Activated naive CD8-positive, alpha-beta T cell (primary cell): ENCODE data around the gene DNAJC16.
A peak's percentile ranks its signal among the peaks of the same experiment; 100 is the strongest.
"Not testable (repeated sequence)": the region's sequence is repeated elsewhere in the genome, so short reads cannot be mapped to it uniquely, and the experiment has no call there.

Experiments
- H3K27ac Mint-ChIP-seq: one replicate; pipeline ENCODE4 v1.8.0; 2021; ENCODE audit warnings: mixed read lengths
- H3K27me3 Mint-ChIP-seq: one replicate; pipeline ENCODE4 v1.8.0; 2021; ENCODE audit warnings: mixed read lengths
- H3K36me3 Mint-ChIP-seq: one replicate; pipeline ENCODE4 v1.8.0; 2021; ENCODE audit warnings: mixed read lengths
- H3K4me1 Mint-ChIP-seq: one replicate; pipeline ENCODE4 v1.8.0; 2021; ENCODE audit warnings: low read depth, mixed read lengths
- H3K4me3 Mint-ChIP-seq: one replicate; pipeline ENCODE4 v1.8.0; 2021; ENCODE audit warnings: mild to moderate bottlenecking, mixed read lengths
- H3K9me3 Mint-ChIP-seq: one replicate; pipeline ENCODE4 v1.8.0; 2021; ENCODE audit warnings: low read depth, mixed read lengths

DNAJC16 gene

GRCh38 chr1:15493869-15494390 lies 32.7 kb upstream of the DNAJC16 start:
- no peaks in the 10 kb centered on the region for H3K27me3 Mint-ChIP-seq

GRCh38 chr1:15500184-15501178 lies 26.2 kb upstream of the DNAJC16 start:
- peaks cover 4% of the 10 kb centered on the region for H3K36me3 Mint-ChIP-seq
- no peak overlapping the region for H3K4me3 Mint-ChIP-seq
- no peaks in the 10 kb centered on the region for H3K9me3 Mint-ChIP-seq
- no peaks in the 10 kb centered on the region for H3K27me3 Mint-ChIP-seq
- H3K27ac Mint-ChIP-seq = no peak overlapping the region
- no peaks in the 10 kb centered on the region for H3K4me1 Mint-ChIP-seq

More at GRCh38 chr1:15493869-15494390, 32.7 kb upstream of the DNAJC16 start:
- no peak overlapping the region for H3K4me3 Mint-ChIP-seq
- no peaks in the 10 kb centered on the region for H3K9me3 Mint-ChIP-seq
- peaks cover 10% of the 10 kb centered on the region for H3K36me3 Mint-ChIP-seq
- H3K4me1 Mint-ChIP-seq = no peaks in the 10 kb centered on the region
- H3K27ac Mint-ChIP-seq = no peak overlapping the region

- Mint-ChIP-seq H3K4me3 (no peak overlapping the region), H3K27me3 (no peaks in the 10 kb centered on the region), H3K36me3 (peaks cover 4% of the 10 kb centered on the region), H3K9me3 (no peaks in the 10 kb centered on the region), H3K4me1 (no peaks in the 10 kb centered on the region), H3K27ac (no peak overlapping the region)
Measured at GRCh38 chr1:15501208-15502032, 25.2 kb upstream of the DNAJC16 start.

- no peaks in the 10 kb centered on the region for H3K9me3 Mint-ChIP-seq
- H3K4me3 Mint-ChIP-seq = no peak overlapping the region
- H3K27me3 Mint-ChIP-seq = no peaks in the 10 kb centered on the region
- no peak overlapping the region for H3K27ac Mint-ChIP-seq
- no peaks in the 10 kb centered on the region for H3K4me1 Mint-ChIP-seq
- no peaks in the 10 kb centered on the region for H3K36me3 Mint-ChIP-seq
Measured at GRCh38 chr1:15504436-15504835, 22.2 kb upstream of the DNAJC16 start.

- no peak overlapping the region for H3K4me3 Mint-ChIP-seq
- no peaks in the 10 kb centered on the region for H3K4me1 Mint-ChIP-seq
- no peak overlapping the region for H3K27ac Mint-ChIP-seq
- H3K36me3 Mint-ChIP-seq = peaks cover 2% of the 10 kb centered on the region
- H3K27me3 Mint-ChIP-seq = no peaks in the 10 kb centered on the region
- H3K9me3 Mint-ChIP-seq = no peaks in the 10 kb centered on the region
Measured at GRCh38 chr1:15506831-15507230, 19.8 kb upstream of the DNAJC16 start.

GRCh38 chr1:15507278-15507677 lies 19.4 kb upstream of the DNAJC16 start:
- Mint-ChIP-seq H3K4me1 (no peaks in the 10 kb centered on the region), H3K27me3 (no peaks in the 10 kb centered on the region), H3K9me3 (no peaks in the 10 kb centered on the region), H3K27ac (no peak overlapping the region), H3K4me3 (no peak overlapping the region), H3K36me3 (peaks cover 3% of the 10 kb centered on the region)

- H3K27ac Mint-ChIP-seq = no peak overlapping the region
- no peaks in the 10 kb centered on the region for H3K27me3 Mint-ChIP-seq
- H3K36me3 Mint-ChIP-seq = peaks cover 5% of the 10 kb centered on the region
- no peaks in the 10 kb centered on the region for H3K9me3 Mint-ChIP-seq
- no peak overlapping the region for H3K4me3 Mint-ChIP-seq
- H3K4me1 Mint-ChIP-seq = peaks cover under 1% of the 10 kb centered on the region
Measured at GRCh38 chr1:15508700-15509487, 17.8 kb upstream of the DNAJC16 start.

- H3K36me3 Mint-ChIP-seq = peaks cover 6% of the 10 kb centered on the region
- H3K27me3 Mint-ChIP-seq = no peaks in the 10 kb centered on the region
- no peaks in the 10 kb centered on the region for H3K9me3 Mint-ChIP-seq
- no peak overlapping the region for H3K4me3 Mint-ChIP-seq
- peaks cover 5% of the 10 kb centered on the region for H3K4me1 Mint-ChIP-seq
- H3K27ac Mint-ChIP-seq = no peak overlapping the region
Measured at GRCh38 chr1:15509586-15509985, 17.1 kb upstream of the DNAJC16 start.

GRCh38 chr1:15510611-15511405 lies 15.8 kb upstream of the DNAJC16 start:
- H3K36me3 Mint-ChIP-seq = peaks cover 9% of the 10 kb centered on the region
- no peaks in the 10 kb centered on the region for H3K27me3 Mint-ChIP-seq

GRCh38 chr1:15513192-15513591 lies 13.5 kb upstream of the DNAJC16 start:
- peaks cover 16% of the 10 kb centered on the region for H3K4me1 Mint-ChIP-seq
- peaks cover 16% of the 10 kb centered on the region for H3K36me3 Mint-ChIP-seq
- H3K27ac Mint-ChIP-seq = no peak overlapping the region
- no peaks in the 10 kb centered on the region for H3K27me3 Mint-ChIP-seq
- no peaks in the 10 kb centered on the region for H3K9me3 Mint-ChIP-seq
- no peak overlapping the region for H3K4me3 Mint-ChIP-seq

More at GRCh38 chr1:15510611-15511405, 15.8 kb upstream of the DNAJC16 start:
- Mint-ChIP-seq H3K27ac (no peak overlapping the region), H3K4me1 (peaks cover 12% of the 10 kb centered on the region), H3K9me3 (no peaks in the 10 kb centered on the region), H3K4me3 (no peak overlapping the region)

GRCh38 chr1:15513919-15514318 lies 12.7 kb upstream of the DNAJC16 start:
- H3K4me1 Mint-ChIP-seq = peaks cover 16% of the 10 kb centered on the region

GRCh38 chr1:15514557-15514956 lies 12.1 kb upstream of the DNAJC16 start:
- H3K9me3 Mint-ChIP-seq, H3K27me3 Mint-ChIP-seq, H3K4me3 Mint-ChIP-seq: not testable (repeated sequence)
- peaks cover 16% of the 10 kb centered on the region for H3K36me3 Mint-ChIP-seq
- peaks cover 16% of the 10 kb centered on the region for H3K4me1 Mint-ChIP-seq
- peak overlapping the region; percentile 16 for H3K27ac Mint-ChIP-seq

More at GRCh38 chr1:15513919-15514318, 12.7 kb upstream of the DNAJC16 start:
- Mint-ChIP-seq H3K27ac (no peak overlapping the region), H3K27me3 (no peaks in the 10 kb centered on the region), H3K4me3 (no peak overlapping the region), H3K9me3 (no peaks in the 10 kb centered on the region), H3K36me3 (peaks cover 16% of the 10 kb centered on the region)

- Mint-ChIP-seq H3K27me3 (no peaks in the 10 kb centered on the region), H3K9me3 (no peaks in the 10 kb centered on the region), H3K4me1 (peaks cover 16% of the 10 kb centered on the region), H3K36me3 (peaks cover 16% of the 10 kb centered on the region), H3K4me3 (no peak overlapping the region), H3K27ac (no peak overlapping the region)
Measured at GRCh38 chr1:15515022-15515663, 11.5 kb upstream of the DNAJC16 start.
